Left lung (tissue), 10 donors: ENCODE measurements around the gene SYAP1. TPM values are rescaled to one million over a fixed set of nuclear protein-coding genes. Genes with fewer than 3 reads are reported as not detected.
"Not testable (repeated sequence)": the region's sequence is repeated elsewhere in the genome, so short reads cannot be mapped to it uniquely, and the experiment has no call there.

ENCODE experiments used
- ATAC-seq: fragments of 200-7000 bp; cut with Tn5 transposase; one replicate; pipeline ENCODE4 v1.9.1; 2020; ENCODE audit warnings: moderate library complexity
- DNase-seq, 4 donors: peaks; one replicate each; pipeline ENCODE4 v3.0.0-alpha.2; 2013 to 2020
- H3K27ac ChIP-seq, 2 donors: fragments of 200-600 bp; sonication (generic) in 1 of 2; one replicate each; pipeline versions ENCODE4 v1.5.0 to v1.8.0; 2020 to 2021
- H3K27me3 ChIP-seq, 2 donors: fragments of 200-600 bp; sonication (generic) in 1 of 2; one replicate each; pipeline versions ENCODE4 v1.5.0 to v1.8.0; 2020 to 2021
- H3K36me3 ChIP-seq, 2 donors: fragments of 200-600 bp; sonication (generic) in 1 of 2; one replicate each; pipeline versions ENCODE4 v1.5.0 to v1.8.0; 2020 to 2021
- H3K4me1 ChIP-seq, 2 donors: fragments of 200-600 bp; one replicate each; pipeline ENCODE4 v1.8.0; 2021
- H3K4me3 ChIP-seq, 2 donors: fragments of 200-600 bp; sonication (generic) in 1 of 2; one replicate each; pipeline versions ENCODE4 v1.5.0 to v1.8.0; 2020 to 2021; ENCODE audit warnings: mild to moderate bottlenecking in 1 of 2
- H3K9me3 ChIP-seq, 2 donors: fragments of 200-600 bp; sonication (generic) in 1 of 2; one replicate each; pipeline versions ENCODE4 v1.5.0 to v1.8.0; 2020 to 2021
- intact Hi-C, 2 donors: fragments of 100-400 bp; cut with DNase I; formaldehyde crosslinking; loops; one replicate each; pipeline versions ENCODE4 v1.11.2 to v1.14.2; 2022
- polyA plus RNA-seq, 6 donors: library from polyadenylated mRNA; unstranded; fragments of 120-200 nt; gene quantifications; one replicate each; pipeline ENCODE4 v1.2.1, GENCODE V29; 2013; ENCODE audit not compliant: insufficient read length in 6 of 6
- total RNA-seq, 2 donors: library from RNA; stranded (reverse); fragmentation: NEBNext Ultra II Directional; extraction: Animal tissue kit (Norgen Biotek cat#: 25700); gene quantifications; one replicate each; pipeline ENCODE4 v1.2.1, GENCODE V29; 2021
- TF ChIP-seq, protein P1 (sequence below), 2 donors: fragments of 200-600 bp; sonication (generic) in 1 of 2; IDR thresholded peaks; one replicate each; pipeline versions ENCODE4 v1.5.0 to v1.8.0; 2021; ENCODE audit warnings: antibody characterized with exemption in 2 of 2
- donor health status: DM: no; HTN: yes; CAD: no.
- donor health status: DM: no; HTN: no; CAD: no.

SYAP1 gene
- total and polyA plus RNA-seq, 8 donors: 17.9 to 36.9 (median 23.0) TPM

DNA sequence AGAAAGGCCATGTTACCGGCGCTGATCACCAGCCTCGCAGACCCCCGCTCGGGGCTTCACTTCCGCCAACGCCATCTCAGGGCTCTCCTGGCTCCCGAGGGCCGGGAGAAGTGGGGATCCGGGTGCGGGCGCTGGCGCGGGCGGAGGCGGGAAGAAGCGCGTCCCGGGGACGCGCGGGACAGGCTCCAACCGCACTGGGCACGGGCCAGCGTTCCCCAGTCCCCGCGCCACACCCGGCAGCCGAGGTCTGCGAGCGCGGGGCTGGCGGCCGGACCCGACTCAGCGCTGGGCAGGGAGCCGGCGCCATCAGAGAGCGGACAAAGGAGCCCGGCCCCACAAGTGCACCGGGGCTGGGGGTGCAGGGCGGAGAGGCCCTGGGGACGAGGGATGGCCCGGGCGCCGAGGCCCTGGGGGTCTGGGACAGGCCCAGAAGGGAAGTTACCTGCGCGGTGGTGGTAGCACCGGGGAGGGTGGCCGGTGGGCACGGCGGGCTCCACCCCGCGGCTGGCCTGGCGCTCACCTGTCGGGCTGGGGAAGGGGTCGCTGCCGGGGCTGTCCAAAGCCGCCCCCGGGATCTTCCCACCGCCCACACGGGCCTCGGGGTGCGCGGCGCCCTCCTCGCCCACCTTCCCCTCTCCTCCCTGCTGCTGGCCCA is 7.4 kb upstream of the SYAP1 start:
- Histone ChIP-seq H3K27ac (peak overlapping the region; percentile 71 to 81), H3K4me3 (peak overlapping the region; percentile 54 to 65), H3K9me3 (no peaks in the 10 kb centered on the region), H3K36me3 (no peaks in the 10 kb centered on the region), H3K4me1 (no peaks in the 10 kb centered on the region), H3K27me3 (peaks cover 0 to 10% of the 10 kb centered on the region in 2 donors)
- peak; percentile 11 to 73 (median 26) for DNase-seq
- intact Hi-C loops: no loop called here
- ATAC-seq: peak; percentile 62
- TF ChIP-seq, protein P1, sequence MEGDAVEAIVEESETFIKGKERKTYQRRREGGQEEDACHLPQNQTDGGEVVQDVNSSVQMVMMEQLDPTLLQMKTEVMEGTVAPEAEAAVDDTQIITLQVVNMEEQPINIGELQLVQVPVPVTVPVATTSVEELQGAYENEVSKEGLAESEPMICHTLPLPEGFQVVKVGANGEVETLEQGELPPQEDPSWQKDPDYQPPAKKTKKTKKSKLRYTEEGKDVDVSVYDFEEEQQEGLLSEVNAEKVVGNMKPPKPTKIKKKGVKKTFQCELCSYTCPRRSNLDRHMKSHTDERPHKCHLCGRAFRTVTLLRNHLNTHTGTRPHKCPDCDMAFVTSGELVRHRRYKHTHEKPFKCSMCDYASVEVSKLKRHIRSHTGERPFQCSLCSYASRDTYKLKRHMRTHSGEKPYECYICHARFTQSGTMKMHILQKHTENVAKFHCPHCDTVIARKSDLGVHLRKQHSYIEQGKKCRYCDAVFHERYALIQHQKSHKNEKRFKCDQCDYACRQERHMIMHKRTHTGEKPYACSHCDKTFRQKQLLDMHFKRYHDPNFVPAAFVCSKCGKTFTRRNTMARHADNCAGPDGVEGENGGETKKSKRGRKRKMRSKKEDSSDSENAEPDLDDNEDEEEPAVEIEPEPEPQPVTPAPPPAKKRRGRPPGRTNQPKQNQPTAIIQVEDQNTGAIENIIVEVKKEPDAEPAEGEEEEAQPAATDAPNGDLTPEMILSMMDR (IDR thresholded peaks at IDR 0.05): no peak

DNA sequence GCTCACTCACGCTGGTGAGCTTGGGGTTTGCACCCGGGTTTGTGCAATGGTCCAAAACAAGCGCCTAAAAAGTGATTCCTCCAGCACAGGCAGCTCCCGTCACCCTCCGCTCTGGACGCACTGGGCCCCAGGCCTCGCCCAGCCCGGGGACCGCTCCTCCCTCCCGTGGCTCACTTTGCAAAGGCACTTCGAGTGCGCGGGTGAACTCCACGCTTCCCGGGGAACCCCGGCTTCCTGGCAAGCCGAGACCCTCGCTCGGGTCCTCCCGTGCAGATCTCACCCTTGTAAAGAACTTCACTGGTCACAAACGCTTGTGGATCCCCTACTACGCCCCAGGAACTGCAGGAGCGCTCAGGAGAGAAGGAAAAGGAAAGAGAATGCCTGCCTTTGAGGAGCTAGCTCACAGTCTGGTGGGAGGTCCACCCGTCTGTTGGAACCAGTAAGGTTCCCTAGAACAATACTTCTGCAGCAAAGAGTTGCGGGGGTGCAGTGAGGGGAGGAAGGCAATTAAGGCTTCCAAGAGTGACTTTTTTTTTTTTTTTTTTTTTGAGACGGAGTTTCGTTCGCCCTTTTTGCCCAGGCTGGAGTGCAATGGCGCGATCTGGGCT is 6.8 kb upstream of the SYAP1 start, which contains the start of gene CTPS2:
CTPS2 (minus strand) TSS at position 122 of the 608 bp plus-strand sequence. CDS start 9,767 bp downstream, outside the sequence.
- no peaks in the 10 kb centered on the region for H3K36me3 ChIP-seq
- H3K4me3 ChIP-seq: peak within 1 kb of the TSS; percentile 54 to 65
- H3K9me3 ChIP-seq: no peaks in the 10 kb centered on the region
- intact Hi-C loops: no loop called here
- DNase-seq: peak; percentile 58 to 90 (median 72)
- H3K4me1 ChIP-seq: no peaks in the 10 kb centered on the region
- TF ChIP-seq, protein P1 (IDR thresholded peaks at IDR 0.05): no peak
- ATAC-seq: peak; percentile 94
- H3K27ac ChIP-seq: peak within 1 kb of the TSS; percentile 71 to 81
- H3K27me3 ChIP-seq: peaks cover 0 to 10% of the 10 kb centered on the region in 2 donors

DNA sequence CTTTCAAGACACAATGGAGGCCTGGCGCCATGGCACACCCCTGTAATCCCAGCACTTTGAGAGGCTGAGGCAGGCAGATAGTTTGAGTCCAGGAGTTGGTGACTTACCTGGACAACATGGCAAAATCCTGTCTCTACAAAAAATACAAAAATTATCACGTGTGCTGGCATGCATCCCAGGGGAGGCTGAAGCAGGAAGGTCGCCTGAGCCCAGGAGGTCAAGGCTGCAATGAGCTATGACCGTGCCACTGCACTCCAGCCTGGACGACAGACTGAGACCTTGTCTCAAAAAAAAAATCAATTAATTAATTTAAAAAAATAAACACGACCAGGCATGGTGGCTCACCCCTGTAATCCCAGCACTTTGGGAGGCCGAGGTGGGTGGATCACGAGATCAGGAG is 4.9 kb upstream of the SYAP1 start:
- TF ChIP-seq, protein P1 (IDR thresholded peaks at IDR 0.05): no peak
- H3K4me3 ChIP-seq: no peak overlapping the region
- no peak for ATAC-seq
- H3K27ac ChIP-seq: no peak overlapping the region
- H3K9me3 ChIP-seq: no peaks in the 10 kb centered on the region
- peaks cover 0 to 10% of the 10 kb centered on the region in 2 donors for H3K27me3 ChIP-seq
- no peaks in the 10 kb centered on the region for H3K36me3 ChIP-seq
- no peaks in the 10 kb centered on the region for H3K4me1 ChIP-seq
- intact Hi-C loops: no loop called here
- DNase-seq: no peak

GRCh38 chrX:16715638-16716037 is 3.8 kb upstream of the SYAP1 start:
- not testable (repeated sequence) for H3K27me3 ChIP-seq

DNA sequence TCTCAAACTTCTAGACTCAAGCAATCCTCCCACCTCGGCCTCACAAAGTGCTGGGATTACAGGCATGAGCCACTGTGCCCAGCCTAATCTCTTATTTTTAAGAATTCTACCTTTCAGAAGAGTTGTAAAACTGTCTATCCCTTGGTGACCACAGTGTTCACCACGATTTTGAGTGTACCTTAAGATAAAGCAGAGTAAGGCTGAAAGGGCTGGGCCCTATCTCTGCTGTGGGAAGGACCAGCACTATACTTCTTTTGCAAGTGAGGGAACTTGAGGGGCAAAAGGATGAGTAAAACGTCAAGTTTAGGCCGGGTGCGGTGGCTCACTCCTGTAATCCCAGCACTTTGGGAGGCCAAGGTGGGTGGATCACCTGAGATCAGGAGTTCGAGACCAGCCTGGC is 3.0 kb upstream of the SYAP1 start:
- H3K27me3 ChIP-seq, intact Hi-C loops, H3K27ac ChIP-seq, H3K4me3 ChIP-seq, ATAC-seq, H3K4me1 ChIP-seq, DNase-seq, H3K9me3 ChIP-seq, H3K36me3 ChIP-seq: not testable (repeated sequence)

More at GRCh38 chrX:16715638-16716037, 3.8 kb upstream of the SYAP1 start:
- H3K4me3 ChIP-seq, DNase-seq, H3K27ac ChIP-seq, H3K4me1 ChIP-seq, intact Hi-C loops, ATAC-seq, H3K36me3 ChIP-seq, H3K9me3 ChIP-seq: not testable (repeated sequence)

- H3K9me3 ChIP-seq: no peaks in the 10 kb centered on the region
- H3K27ac ChIP-seq: peak overlapping the region; percentile 87 to 91
- H3K4me3 ChIP-seq: peak overlapping the region; percentile 56 to 74
- H3K36me3 ChIP-seq: no peaks in the 10 kb centered on the region
- no peak for ATAC-seq
- H3K27me3 ChIP-seq: no peaks in the 10 kb centered on the region
- intact Hi-C loops: no loop called here
- H3K4me1 ChIP-seq: peaks cover 3 to 9% of the 10 kb centered on the region in 2 donors
- TF ChIP-seq, protein P1 (IDR thresholded peaks at IDR 0.05): no peak
- no peak for DNase-seq
Observed at GRCh38 chrX:16718824-16719333, 533 bp upstream of the SYAP1 start.
